ENCODE results near the gene ERBB2. TPM values are rescaled to one million over a fixed set of nuclear protein-coding genes. Genes with fewer than 3 reads are reported as not detected.

Gene ERBB2
- total and polyA plus RNA-seq, 2 experiments from 2014 or later: 30.3 to 55.4 TPM

GRCh38 chr17:39765175-39765574 lies 65.3 kb downstream of the ERBB2 start:
- 54% methylated on average over 3 of the region's 3 CpGs for WGBS, 2 experiments (ENCODE audit: low coverage in 1 of 2, low lambda C conversion rate in 2 of 2, missing lambda C conversion rate in 2 of 2)
- Histone ChIP-seq H4K20me1 (ENCODE audit: insufficient read depth) (no peaks in the 10 kb centered on the region), H3K9me2 (ENCODE audit: insufficient read depth) (no peaks in the 10 kb centered on the region), H3K4me2 (ENCODE audit: unreplicated experiment) (no peak overlapping the region), H3F3A (ENCODE audit: insufficient read depth) (0 out of 2 replicates have a peak, but pooled peaks cover 9% of the 10 kb centered on the region), H3K9me3 (ENCODE audit: low read depth) (no peaks in the 10 kb centered on the region), H3K27ac (no peak overlapping the region), H2AFZ (no peak overlapping the region), H3K4me1 (ENCODE audit: insufficient read depth) (peaks cover 12% of the 10 kb centered on the region), H3K9ac (no peak overlapping the region), H3K36me3 (ENCODE audit: low read depth) (no peaks in the 10 kb centered on the region), H3K27me3 (replicated peaks; ENCODE audit: insufficient read depth) (peaks cover 31% of the 10 kb centered on the region), H3K79me2 (ENCODE audit: insufficient read depth) (no peaks in the 10 kb centered on the region), H3K4me3 (no peak overlapping the region)
- no peak for TF ChIP-seq EZH2phosphoT487 (IDR thresholded peaks at IDR 0.05; ENCODE audit: insufficient read depth, low read depth)
- TF ChIP-seq EZH2 (IDR thresholded peaks at IDR 0.05; ENCODE audit: insufficient read depth, poor library complexity, severe bottlenecking): no peak
- in situ Hi-C loops (cut with MboI): no loop called here
- DNase-seq: no peak

GRCh38 chr17:39765766-39766165 lies 65.9 kb downstream of the ERBB2 start:
- WGBS, 2 experiments (ENCODE audit: low coverage in 1 of 2, low lambda C conversion rate in 2 of 2, missing lambda C conversion rate in 2 of 2): 74 to 75% methylated on average over 18 of the region's 18 CpGs
- no peak overlapping the region for H3K9ac ChIP-seq

GRCh38 chr17:39767147-39767546 lies 67.3 kb downstream of the ERBB2 start:
- Histone ChIP-seq H3K9me2 (ENCODE audit: insufficient read depth) (no peaks in the 10 kb centered on the region), H4K20me1 (ENCODE audit: insufficient read depth) (no peaks in the 10 kb centered on the region), H3K36me3 (ENCODE audit: low read depth) (no peaks in the 10 kb centered on the region), H3K27me3 (replicated peaks; ENCODE audit: insufficient read depth) (peaks cover 38% of the 10 kb centered on the region), H3K4me3 (no peak overlapping the region), H3K9me3 (ENCODE audit: low read depth) (no peaks in the 10 kb centered on the region), H3K9ac (no peak overlapping the region), H3K79me2 (ENCODE audit: insufficient read depth) (no peaks in the 10 kb centered on the region), H3K4me2 (ENCODE audit: unreplicated experiment) (no peak overlapping the region), H2AFZ (no peak overlapping the region), H3K27ac (no peak overlapping the region), H3F3A (ENCODE audit: insufficient read depth) (0 out of 2 replicates have a peak, but pooled peaks cover 9% of the 10 kb centered on the region), H3K4me1 (ENCODE audit: insufficient read depth) (peaks cover 12% of the 10 kb centered on the region)
- DNase-seq: no peak
- WGBS, 2 experiments (ENCODE audit: low coverage in 1 of 2, low lambda C conversion rate in 2 of 2, missing lambda C conversion rate in 2 of 2): 36 to 41% methylated on average over 3 of the region's 3 CpGs
- in situ Hi-C loops (cut with MboI): no loop called here
- TF ChIP-seq EZH2 (IDR thresholded peaks at IDR 0.05; ENCODE audit: insufficient read depth, poor library complexity, severe bottlenecking) (no peak), EZH2phosphoT487 (IDR thresholded peaks at IDR 0.05; ENCODE audit: insufficient read depth, low read depth) (no peak)

More at GRCh38 chr17:39765766-39766165, 65.9 kb downstream of the ERBB2 start:
- no peak for TF ChIP-seq EZH2 (IDR thresholded peaks at IDR 0.05; ENCODE audit: insufficient read depth, poor library complexity, severe bottlenecking)
- TF ChIP-seq EZH2phosphoT487 (IDR thresholded peaks at IDR 0.05; ENCODE audit: insufficient read depth, low read depth): no peak
- no peak overlapping the region for H3K27ac ChIP-seq
- H3K4me2 ChIP-seq (ENCODE audit: unreplicated experiment): no peak overlapping the region
- no peaks in the 10 kb centered on the region for H3K79me2 ChIP-seq (ENCODE audit: insufficient read depth)
- peaks cover 12% of the 10 kb centered on the region for H3K4me1 ChIP-seq (ENCODE audit: insufficient read depth)
- H3F3A ChIP-seq (ENCODE audit: insufficient read depth): 0 out of 2 replicates have a peak, but pooled peaks cover 9% of the 10 kb centered on the region
- H4K20me1 ChIP-seq (ENCODE audit: insufficient read depth): no peaks in the 10 kb centered on the region
- H3K4me3 ChIP-seq: no peak overlapping the region
- no peaks in the 10 kb centered on the region for H3K9me3 ChIP-seq (ENCODE audit: low read depth)
- no peaks in the 10 kb centered on the region for H3K36me3 ChIP-seq (ENCODE audit: low read depth)
- DNase-seq: no peak
- H3K9me2 ChIP-seq (ENCODE audit: insufficient read depth): no peaks in the 10 kb centered on the region
- in situ Hi-C loops (cut with MboI): no loop called here
- no peak overlapping the region for H2AFZ ChIP-seq
- H3K27me3 ChIP-seq (replicated peaks; ENCODE audit: insufficient read depth): peaks cover 35% of the 10 kb centered on the region

GRCh38 chr17:39769974-39770587 lies 70.2 kb downstream of the ERBB2 start:
- no peaks in the 10 kb centered on the region for H3K9me2 ChIP-seq (ENCODE audit: insufficient read depth)
- no peaks in the 10 kb centered on the region for H3K36me3 ChIP-seq (ENCODE audit: low read depth)
- peaks cover 64% of the 10 kb centered on the region for H3K27me3 ChIP-seq (replicated peaks; ENCODE audit: insufficient read depth)
- peak; percentile 41 for DNase-seq
- H3K4me3 ChIP-seq: no peak overlapping the region
- no peaks in the 10 kb centered on the region for H3K4me1 ChIP-seq (ENCODE audit: insufficient read depth)
- H3K27ac ChIP-seq: no peak overlapping the region
- no peaks in the 10 kb centered on the region for H4K20me1 ChIP-seq (ENCODE audit: insufficient read depth)
- no peak overlapping the region for H3K9ac ChIP-seq
- no peak overlapping the region for H2AFZ ChIP-seq
- H3K4me2 ChIP-seq (ENCODE audit: unreplicated experiment): no peak overlapping the region
- in situ Hi-C loops (cut with MboI): no loop called here
- H3F3A ChIP-seq (ENCODE audit: insufficient read depth): no peaks in the 10 kb centered on the region
- H3K79me2 ChIP-seq (ENCODE audit: insufficient read depth): no peaks in the 10 kb centered on the region
- H3K9me3 ChIP-seq (ENCODE audit: low read depth): no peaks in the 10 kb centered on the region
- WGBS, 2 experiments (ENCODE audit: low coverage in 1 of 2, low lambda C conversion rate in 2 of 2, missing lambda C conversion rate in 2 of 2): 39 to 44% methylated on average over 8 of the region's 8 CpGs
- TF ChIP-seq EZH2phosphoT487 (IDR thresholded peaks at IDR 0.05; ENCODE audit: insufficient read depth, low read depth): no peak
- no peak for TF ChIP-seq EZH2 (IDR thresholded peaks at IDR 0.05; ENCODE audit: insufficient read depth, poor library complexity, severe bottlenecking)

Data from GM23248 (cell line).